Activated CD8-positive, alpha-beta memory T cell treated with anti-CD3 and anti-CD28 coated beads, Interleukin-2, amount 50 U/mL, for 48 hours (primary cell): ENCODE measurements around the gene RASL12.

ENCODE experiments used
- DNase-seq: peaks from one replicate; pipeline ENCODE4 v3.0.0-alpha.2; 2020

The RASL12 gene

GRCh38 chr15:65054333-65055200, 13.2 kb downstream of the RASL12 start:
- DNase-seq = peak; percentile 82

DNA sequence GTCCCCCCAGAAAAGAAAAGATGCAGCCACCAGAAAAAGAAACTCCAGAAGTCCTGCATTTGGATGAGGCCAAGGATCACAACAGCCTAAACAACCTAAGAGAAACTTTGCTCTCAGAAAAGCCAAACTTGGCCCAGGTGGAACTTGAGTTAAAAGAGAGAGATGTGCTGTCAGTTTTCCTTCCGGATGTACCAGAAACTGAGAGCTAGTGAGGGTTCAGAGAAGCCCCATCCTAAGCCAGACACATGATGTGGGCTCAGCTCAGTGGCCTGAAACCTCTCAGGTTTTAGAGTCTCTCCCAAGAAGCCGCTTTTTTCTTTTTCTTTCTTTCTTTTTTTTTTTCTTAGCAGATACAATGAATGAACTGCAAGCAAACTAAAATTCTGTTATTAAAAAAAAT, 14.8 kb downstream of the RASL12 start:
- no peak for DNase-seq

DNA sequence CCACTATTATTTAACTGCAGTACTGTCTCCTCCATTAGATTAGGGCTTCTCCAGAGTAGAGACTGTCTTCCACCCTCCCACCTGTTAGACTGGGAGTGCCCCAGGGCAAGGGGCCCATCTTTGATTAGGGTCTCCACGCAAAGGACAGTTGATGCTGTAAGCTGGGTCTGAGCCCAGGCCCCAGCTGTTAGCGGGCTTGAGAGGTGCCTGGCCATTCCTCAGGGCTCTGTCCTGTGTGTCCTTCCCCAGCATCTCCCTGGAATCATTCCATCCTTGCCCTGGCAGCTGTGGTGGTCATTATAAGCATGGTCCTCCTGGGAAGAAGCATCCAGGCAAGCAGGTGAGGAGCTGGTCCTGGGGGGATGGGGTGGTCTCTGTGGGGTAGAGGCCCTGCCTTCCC, 16.5 kb downstream of the RASL12 start:
- DNase-seq = no peak

DNA sequence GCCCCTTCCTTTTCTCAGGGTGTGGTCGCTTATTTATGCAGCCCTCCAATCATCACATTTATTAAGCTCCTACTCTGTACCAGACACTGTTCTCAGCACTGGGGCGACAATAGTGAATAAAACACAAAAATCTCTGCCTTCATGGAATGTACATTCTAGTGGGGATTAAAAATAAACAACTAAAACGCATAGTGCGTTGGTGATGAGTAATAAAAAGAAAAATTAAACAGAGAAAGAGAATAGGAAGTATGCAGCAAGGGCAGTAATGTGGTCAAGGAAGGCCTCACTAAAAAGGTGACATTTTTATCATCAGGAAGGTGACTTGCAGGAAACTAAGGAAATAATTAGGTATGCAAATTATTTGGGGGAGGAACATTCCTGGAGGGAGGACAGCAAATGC, 17.5 kb downstream of the RASL12 start:
- no peak for DNase-seq

DNA sequence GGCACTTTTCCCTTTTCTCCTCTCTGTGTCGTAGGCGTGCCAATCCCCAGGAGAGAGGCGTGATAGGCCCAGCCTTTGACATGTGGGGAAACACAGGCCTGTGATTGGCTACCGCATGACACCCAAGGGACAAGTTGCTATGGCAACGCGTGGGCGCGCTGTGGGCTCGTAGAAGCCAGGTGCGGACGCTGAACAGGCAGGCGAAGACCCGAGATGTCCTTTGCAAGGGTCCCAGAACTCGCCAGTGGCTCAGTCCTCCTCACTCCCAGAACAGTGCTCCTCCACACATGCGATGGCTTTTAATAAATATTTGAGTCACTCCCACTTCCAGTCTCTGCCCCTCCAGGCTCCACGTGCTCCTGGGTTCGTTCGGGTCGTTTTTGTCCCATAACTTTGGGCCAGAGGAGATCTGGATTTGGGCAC, 18.4 kb downstream of the RASL12 start:
- peak; percentile 95 for DNase-seq

- DNase-seq = no peak
Measured at GRCh38 chr15:65048241-65048640, 19.6 kb downstream of the RASL12 start.

DNA sequence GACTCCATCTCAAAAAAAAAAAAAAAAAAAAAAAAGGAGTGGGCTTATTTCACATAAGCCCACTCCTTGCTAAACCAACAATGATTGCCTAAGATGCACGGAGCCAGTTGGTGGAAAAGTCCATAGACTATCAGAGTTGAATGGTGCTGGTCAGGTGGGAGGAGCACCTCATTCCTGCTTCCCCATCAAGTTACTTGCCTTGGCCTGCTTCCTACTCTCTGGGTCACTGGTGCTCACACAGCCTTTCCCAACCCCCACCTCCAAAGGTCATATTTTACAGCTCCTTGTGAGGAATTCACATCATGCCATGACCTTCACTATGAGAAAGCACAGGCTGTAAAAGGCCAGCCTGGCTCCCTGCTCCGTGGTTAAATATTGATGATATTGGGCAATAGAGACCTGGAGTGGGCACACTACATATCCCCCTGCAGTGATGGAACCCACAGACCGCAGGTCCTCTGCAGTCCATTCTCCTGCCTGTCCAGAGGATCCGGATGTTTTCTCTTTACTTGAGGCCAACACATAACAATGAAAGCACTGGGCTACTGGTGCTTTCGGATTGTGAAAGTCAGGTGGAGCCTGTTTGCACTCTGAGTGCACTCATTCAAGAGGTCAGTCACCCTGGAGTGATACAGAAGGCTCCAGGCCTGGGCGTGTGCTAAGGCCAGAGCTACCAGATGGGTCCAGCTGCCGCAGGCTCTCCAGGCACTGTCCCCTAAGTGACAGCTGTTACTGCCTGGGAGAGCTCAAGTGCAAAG, 22.9 kb downstream of the RASL12 start, which contains the start of gene SLC51B:
SLC51B (plus strand) TSS at position 664 of the 758 bp plus-strand sequence. CDS start 4,618 bp downstream, outside the sequence.
- no peak for DNase-seq

DNA sequence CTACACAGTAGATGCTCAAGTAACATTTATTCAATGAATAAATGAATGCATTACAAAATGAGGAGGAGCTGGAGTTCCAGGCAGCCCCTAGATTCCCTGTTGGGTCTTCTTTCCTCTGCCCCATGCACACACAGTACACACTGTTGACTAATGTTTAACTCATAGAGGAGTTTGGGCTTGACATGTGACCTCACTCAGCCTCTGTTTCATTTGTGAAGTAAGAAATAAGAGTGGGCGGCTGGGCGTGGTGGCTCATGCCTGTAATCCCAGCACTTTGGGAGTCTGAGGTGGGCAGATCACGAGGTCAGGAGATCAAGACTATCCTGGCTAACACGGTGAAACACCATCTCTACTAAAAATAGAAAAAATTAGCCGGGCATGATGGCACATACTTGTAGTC, 23.6 kb downstream of the RASL12 start:
- DNase-seq = peak; percentile 52

DNA sequence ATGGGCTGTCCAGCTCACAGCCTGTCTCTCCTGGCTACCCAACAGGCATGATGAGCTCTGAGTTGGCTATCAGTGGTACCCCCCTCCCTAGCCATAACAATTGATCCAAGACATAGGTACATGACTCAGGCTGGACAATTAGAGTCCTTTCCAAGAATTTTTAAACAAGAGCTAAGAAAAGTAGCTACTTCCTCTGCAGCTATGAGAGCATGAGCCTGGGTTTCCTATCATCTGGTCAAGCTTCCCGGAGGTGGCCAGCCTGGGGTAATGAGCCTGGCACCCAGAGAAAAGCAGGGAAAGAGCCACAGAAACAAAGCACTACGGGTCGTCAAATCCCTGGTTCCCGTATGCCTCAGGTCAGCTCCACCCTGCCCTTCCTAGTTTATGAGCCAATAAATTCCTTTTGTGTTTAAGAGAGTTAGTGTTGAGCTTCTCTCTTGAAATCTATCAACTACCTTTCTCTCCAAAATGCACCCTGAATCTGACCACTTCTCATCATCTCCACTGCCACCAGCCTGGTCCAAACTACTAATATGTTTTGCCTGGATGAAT, 24.9 kb downstream of the RASL12 start:
- DNase-seq = no peak

DNA sequence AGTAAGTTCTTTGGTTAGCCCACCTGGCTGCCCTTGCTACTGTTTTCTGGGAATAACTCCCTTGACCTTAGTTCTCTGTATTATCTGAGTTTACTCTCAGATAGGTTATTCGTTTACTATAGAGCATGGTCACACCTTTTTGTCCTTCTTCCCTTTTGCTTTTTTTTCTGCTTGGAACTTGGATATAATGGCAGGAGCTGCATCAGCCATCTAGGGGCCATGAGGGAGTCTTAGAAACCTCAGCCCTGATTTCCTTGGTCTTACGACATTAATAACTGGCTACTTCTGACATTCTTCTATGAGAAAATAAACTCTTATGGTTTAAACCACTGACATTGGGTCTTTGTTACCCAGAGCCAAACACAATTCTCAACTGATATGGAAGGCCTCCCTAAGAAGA, 26.0 kb downstream of the RASL12 start:
- DNase-seq = no peak

DNA sequence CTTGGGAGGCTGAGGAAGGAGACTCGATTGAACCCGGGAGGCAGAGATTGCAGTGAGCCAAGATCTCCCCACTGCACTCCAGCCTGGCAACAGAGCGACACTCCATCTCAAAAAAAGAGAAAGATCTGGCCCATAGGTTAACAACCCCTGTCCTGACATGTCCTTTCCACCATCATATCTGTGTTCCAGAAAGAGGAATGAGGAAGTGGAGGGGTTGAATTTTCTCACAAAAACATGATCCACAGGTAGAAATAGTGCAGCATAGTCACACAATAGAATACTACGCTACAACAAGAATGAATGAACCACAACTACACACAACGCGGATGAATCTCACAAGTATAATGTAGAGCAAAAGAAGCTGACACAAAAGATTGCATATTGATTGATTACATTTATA, 27.3 kb downstream of the RASL12 start:
- DNase-seq = no peak

GRCh38 chr15:65038836-65039235, 29.0 kb downstream of the RASL12 start:
- no peak for DNase-seq

- no peak for DNase-seq
Measured at GRCh38 chr15:65038428-65038827, 29.4 kb downstream of the RASL12 start.

GRCh38 chr15:65037309-65037708, 30.5 kb downstream of the RASL12 start:
- no peak for DNase-seq

GRCh38 chr15:65034719-65035118, 33.1 kb downstream of the RASL12 start:
- no peak for DNase-seq

GRCh38 chr15:65033659-65034269, 34.0 kb downstream of the RASL12 start:
- DNase-seq = no peak

DNA sequence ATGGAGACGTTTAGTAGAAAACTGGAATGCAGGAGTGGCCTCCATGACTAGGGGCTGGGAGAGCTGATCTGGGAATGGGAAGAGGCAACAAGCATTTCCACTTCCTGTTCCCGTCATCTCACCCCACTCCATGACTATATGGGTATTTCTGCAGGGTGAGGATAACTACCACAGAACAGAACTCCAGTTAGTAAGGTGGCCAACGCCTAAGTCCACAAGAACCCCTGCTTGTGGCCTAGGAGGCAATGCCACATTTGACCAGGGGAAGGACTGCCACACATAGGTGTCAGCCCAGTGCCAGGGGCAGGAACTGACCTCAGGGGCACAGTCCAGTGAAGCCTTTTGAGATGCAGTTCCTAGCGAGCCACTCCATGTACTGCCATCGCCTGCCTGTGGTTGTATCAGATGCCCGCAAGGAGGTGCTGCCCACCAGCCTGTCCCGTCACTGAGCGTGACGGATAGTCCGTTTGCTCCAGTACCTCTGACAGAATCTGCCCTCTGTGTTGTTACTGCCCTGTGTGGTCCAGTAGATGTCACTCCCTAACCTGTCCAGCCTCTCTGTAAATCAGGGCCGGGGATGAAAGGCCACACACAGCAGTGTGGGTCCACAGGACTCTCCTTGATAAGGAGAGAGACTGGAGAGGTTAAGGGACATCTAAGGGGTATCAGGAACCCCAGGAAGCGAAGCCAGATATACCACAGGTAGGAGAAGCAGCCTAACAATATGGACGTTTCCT, 34.8 kb downstream of the RASL12 start:
- DNase-seq = peak; percentile 68

GRCh38 chr15:65029736-65030208, 38.0 kb downstream of the RASL12 start:
- DNase-seq = no peak

- DNase-seq = peak; percentile 97
Measured at GRCh38 chr15:65028921-65029735, 38.7 kb downstream of the RASL12 start, which contains the start of gene MTFMT. Gene MTFMT, minus strand, starts transcription at chr15:65029639. Its CDS starts 26 bp downstream, at chr15:65029613.

DNA sequence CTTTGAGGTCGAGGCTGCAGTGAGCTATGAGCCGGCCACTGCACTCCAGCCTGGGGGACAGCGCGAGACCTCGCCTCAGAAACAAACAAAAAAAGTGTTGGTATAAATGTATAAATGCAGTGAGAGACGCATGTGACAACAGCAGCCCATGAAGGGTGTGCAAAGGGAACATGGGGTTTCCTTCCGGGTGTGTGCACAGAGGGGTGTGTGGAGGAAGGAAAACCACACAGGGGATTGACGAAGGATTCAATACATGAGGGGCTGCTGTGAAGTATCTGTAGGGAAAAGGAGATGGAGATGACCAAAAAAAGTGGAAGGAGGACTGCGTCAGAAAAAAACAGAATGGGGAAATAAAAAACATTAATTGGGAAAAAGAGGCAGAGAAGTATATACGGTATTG, 39.5 kb downstream of the RASL12 start:
- no peak for DNase-seq

DNA sequence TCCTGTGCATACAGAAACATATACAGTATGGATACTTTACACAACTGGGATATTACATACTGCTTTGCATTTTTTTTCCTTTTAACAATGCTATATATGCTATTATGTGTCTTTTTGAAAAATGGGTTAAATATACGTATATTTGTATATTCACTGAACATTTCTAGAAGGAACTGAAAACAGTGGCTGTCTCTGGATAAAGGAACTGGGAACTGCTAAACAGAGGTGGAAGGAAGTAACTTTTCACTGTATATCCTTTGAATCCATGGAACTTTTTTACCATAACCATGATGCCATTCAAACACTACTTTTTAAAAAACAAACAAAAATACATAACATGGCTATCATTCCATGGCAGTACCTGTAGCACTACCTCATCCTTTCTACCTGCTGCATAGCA, 40.2 kb downstream of the RASL12 start:
- no peak for DNase-seq
